HG03025 (cell line): Measurements from ENCODE around the gene NGFR.
"Not testable (repeated sequence)": the region's sequence is repeated elsewhere in the genome, so short reads cannot be mapped to it uniquely, and the experiment has no call there.

Experiments
- ATAC-seq: cut with Tn5 transposase; IDR thresholded peaks from one replicate; pipeline ENCODE4 v1.9.1; 2021; ENCODE audit warnings: mild to moderate bottlenecking, moderate library complexity; ENCODE audit not compliant: unreplicated experiment, low FRiP score

Gene NGFR

GRCh38 chr17:49530118-49530517, 35.0 kb downstream of the NGFR start:
- ATAC-seq: no peak

GRCh38 chr17:49543860-49544259, 48.8 kb downstream of the NGFR start:
- no peak for ATAC-seq

- ATAC-seq: no peak
Observed at GRCh38 chr17:49545007-49545660, 50.0 kb downstream of the NGFR start.

- no peak for ATAC-seq
Observed at GRCh38 chr17:49545806-49546545, 50.9 kb downstream of the NGFR start.

- no peak for ATAC-seq
Observed at GRCh38 chr17:49546546-49547535, 51.7 kb downstream of the NGFR start.

- ATAC-seq: no peak
Observed at GRCh38 chr17:49547566-49547965, 52.5 kb downstream of the NGFR start.

GRCh38 chr17:49548051-49548505, 53.0 kb downstream of the NGFR start:
- no peak for ATAC-seq

- ATAC-seq: no peak
Observed at GRCh38 chr17:49548506-49549310, 53.6 kb downstream of the NGFR start.

- ATAC-seq: no peak
Observed at GRCh38 chr17:49549311-49549605, 54.2 kb downstream of the NGFR start.

- ATAC-seq: no peak
Observed at GRCh38 chr17:49549691-49550678, 54.9 kb downstream of the NGFR start.

- ATAC-seq: not testable (repeated sequence)
Observed at GRCh38 chr17:49550764-49551163, 55.7 kb downstream of the NGFR start.

- ATAC-seq: no peak
Observed at GRCh38 chr17:49551221-49552069, 56.4 kb downstream of the NGFR start.

GRCh38 chr17:49552070-49552751, 57.1 kb downstream of the NGFR start:
- ATAC-seq: no peak

- ATAC-seq: no peak
Observed at GRCh38 chr17:49553676-49554335, 58.7 kb downstream of the NGFR start.

GRCh38 chr17:49554694-49555494, 59.8 kb downstream of the NGFR start:
- ATAC-seq: no peak

GRCh38 chr17:49555495-49556222, 60.6 kb downstream of the NGFR start:
- ATAC-seq: no peak
